Activated B cell treated with CpG ODN at 0.5 μM for 24 hours (primary cell): Measurements from ENCODE around the gene SMOC2. TPM values are rescaled to one million over a fixed set of nuclear protein-coding genes. Genes with fewer than 3 reads are reported as not detected.

Experiments used
- ATAC-seq: fragments of 200-7000 bp; cut with Tn5 transposase; one replicate; pipeline ENCODE4 v1.10.0; 2021; ENCODE audit warnings: low read depth, mild to moderate bottlenecking, moderate library complexity
- CTCF ChIA-PET: fragments of 350-600 bp; sonication (Branson Sonifier 250); formaldehyde crosslinking; loops from one replicate; lab custom pipeline; 2021; ENCODE audit warnings: antibody characterized with exemption; lab: Charles Lee
- POLR2A ChIA-PET: fragments of 350-600 bp; sonication (Branson Sonifier 250); formaldehyde crosslinking; loops from one replicate; lab custom pipeline; 2021; ENCODE audit warnings: antibody characterized with exemption; lab: Charles Lee
- DNase-seq: peaks from one replicate; pipeline ENCODE4 v3.0.0; 2022
- H3K27ac Mint-ChIP-seq: one replicate; pipeline ENCODE4 v1.8.0; 2020; ENCODE audit warnings: mixed read lengths
- H3K27me3 Mint-ChIP-seq: one replicate; pipeline ENCODE4 v1.8.0; 2021; ENCODE audit warnings: mixed read lengths
- H3K36me3 Mint-ChIP-seq: one replicate; pipeline ENCODE4 v1.8.0; 2021; ENCODE audit warnings: low read depth, mixed read lengths
- H3K4me1 Mint-ChIP-seq: one replicate; pipeline ENCODE4 v1.8.0; 2021; ENCODE audit warnings: mixed read lengths
- H3K4me3 Mint-ChIP-seq: one replicate; pipeline ENCODE4 v1.8.0; 2020; ENCODE audit warnings: mild to moderate bottlenecking, mixed read lengths
- H3K9me3 Mint-ChIP-seq: one replicate; pipeline ENCODE4 v1.8.0; 2020; ENCODE audit warnings: mixed read lengths
- CTCF ChIP-seq: fragments of 200-600 bp; IDR thresholded peaks from one replicate; pipeline ENCODE4 v1.8.0; 2022; ENCODE audit warnings: antibody characterized with exemption, mild to moderate bottlenecking
- intact Hi-C: fragments of 100-400 bp; cut with micrococcal nuclease; formaldehyde crosslinking; loops from one replicate; pipeline ENCODE4 v1.15.1; 2024
- total RNA-seq: library from RNA; stranded (reverse); gene quantifications from 2 replicates; pipeline ENCODE4 v1.2.3, GENCODE V29; 2022

Gene SMOC2
- total RNA-seq, 1 donor from 2014 or later: not detected

DNA sequence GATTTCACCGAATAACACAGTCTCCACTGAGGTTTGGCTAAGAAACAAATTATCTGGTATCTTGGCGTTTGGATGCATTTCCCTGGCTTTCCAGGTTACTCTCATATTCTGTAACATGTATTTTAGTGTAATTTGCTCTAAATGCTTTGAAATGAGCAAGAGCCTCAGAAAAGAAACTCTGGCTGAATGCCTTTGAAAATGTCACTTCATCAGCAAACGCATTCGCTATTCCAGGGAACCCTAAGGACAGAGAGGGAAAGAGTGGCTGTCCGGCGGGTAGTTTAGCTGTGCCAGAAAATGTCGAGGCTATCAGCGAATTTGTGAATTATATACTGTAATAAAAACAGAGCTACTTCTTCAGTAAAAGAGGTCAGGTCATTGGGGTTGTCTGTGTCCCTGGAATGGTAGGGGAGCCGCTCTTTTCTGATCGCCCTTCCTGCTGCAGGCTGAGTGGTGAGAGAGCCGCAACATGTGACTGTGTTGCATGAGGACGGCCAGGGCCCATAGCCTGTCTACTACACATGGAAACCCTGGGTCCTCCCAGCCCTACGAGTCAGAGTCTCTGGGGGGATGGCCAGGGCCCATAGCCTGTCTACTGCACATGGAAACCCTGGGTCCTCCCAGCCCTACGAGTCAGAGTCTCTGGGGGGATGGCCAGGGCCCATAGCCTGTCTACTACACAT, 57.3 kb downstream of the SMOC2 start:
- POLR2A ChIA-PET: no interaction called here
- no peak for DNase-seq
- TF ChIP-seq CTCF: no peak
- Mint-ChIP-seq H3K9me3 (no peaks in the 10 kb centered on the region), H3K4me1 (no peaks in the 10 kb centered on the region), H3K27ac (no peak overlapping the region), H3K36me3 (no peaks in the 10 kb centered on the region), H3K27me3 (no peaks in the 10 kb centered on the region), H3K4me3 (no peak overlapping the region)
- CTCF ChIA-PET: no interaction called here
- no peak for ATAC-seq
- intact Hi-C loops: no loop called here

GRCh38 chr6:168499045-168499650, 58.2 kb downstream of the SMOC2 start:
- ATAC-seq (no peak), DNase-seq (no peak)
- intact Hi-C loops: no loop called here
- Mint-ChIP-seq H3K4me1 (no peaks in the 10 kb centered on the region), H3K4me3 (no peak overlapping the region), H3K36me3 (no peaks in the 10 kb centered on the region), H3K27me3 (no peaks in the 10 kb centered on the region), H3K27ac (no peak overlapping the region), H3K9me3 (no peaks in the 10 kb centered on the region)
- no peak for TF ChIP-seq CTCF
- CTCF ChIA-PET: no interaction called here
- POLR2A ChIA-PET: no interaction called here

GRCh38 chr6:168500519-168500918, 59.5 kb downstream of the SMOC2 start:
- CTCF ChIA-PET: no interaction called here
- Mint-ChIP-seq H3K4me1 (no peaks in the 10 kb centered on the region), H3K36me3 (no peaks in the 10 kb centered on the region), H3K9me3 (no peaks in the 10 kb centered on the region), H3K4me3 (no peak overlapping the region), H3K27ac (no peak overlapping the region), H3K27me3 (no peaks in the 10 kb centered on the region)
- ATAC-seq (no peak), DNase-seq (no peak)
- intact Hi-C loops: no loop called here
- POLR2A ChIA-PET: no interaction called here
- TF ChIP-seq CTCF: no peak

DNA sequence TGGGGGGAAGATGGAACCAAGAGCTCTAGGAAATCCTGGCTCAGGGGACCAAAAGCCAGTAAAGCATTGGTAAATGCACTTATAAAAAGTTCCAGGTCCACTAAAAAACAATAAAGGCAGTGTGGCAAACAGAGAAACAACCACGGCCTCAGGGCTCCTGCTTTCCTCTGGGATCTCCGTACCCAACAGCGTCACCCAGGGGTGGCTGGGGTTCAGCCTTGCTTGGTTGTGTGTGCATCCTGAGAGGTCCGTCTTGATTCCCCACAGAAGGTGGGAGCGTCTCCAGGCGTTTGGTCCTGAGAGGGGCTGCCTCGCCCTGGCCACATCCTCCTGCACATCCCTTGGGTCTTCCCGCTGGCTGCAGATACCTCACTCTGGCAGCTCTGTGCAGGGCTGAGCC, 60.6 kb downstream of the SMOC2 start:
- H3K9me3 Mint-ChIP-seq: no peaks in the 10 kb centered on the region
- DNase-seq: no peak
- ChIA-PET CTCF (no interaction called here), POLR2A (no interaction called here)
- ATAC-seq: no peak
- no peaks in the 10 kb centered on the region for H3K4me1 Mint-ChIP-seq
- H3K27ac Mint-ChIP-seq: no peak overlapping the region
- no peaks in the 10 kb centered on the region for H3K27me3 Mint-ChIP-seq
- H3K4me3 Mint-ChIP-seq: no peak overlapping the region
- TF ChIP-seq CTCF: no peak
- no peaks in the 10 kb centered on the region for H3K36me3 Mint-ChIP-seq
- intact Hi-C loops: no loop called here

GRCh38 chr6:168504366-168504765, 63.4 kb downstream of the SMOC2 start:
- intact Hi-C loops: no loop called here
- Mint-ChIP-seq H3K27ac (no peak overlapping the region), H3K4me1 (no peaks in the 10 kb centered on the region), H3K9me3 (no peaks in the 10 kb centered on the region), H3K4me3 (no peak overlapping the region), H3K36me3 (no peaks in the 10 kb centered on the region), H3K27me3 (no peaks in the 10 kb centered on the region)
- DNase-seq: no peak
- POLR2A ChIA-PET: no interaction called here
- no peak for ATAC-seq
- CTCF ChIA-PET: no interaction called here
- no peak for TF ChIP-seq CTCF
